CD14-positive monocyte (primary cell): ENCODE measurements around the gene TATDN3. TPM values are rescaled to one million over a fixed set of nuclear protein-coding genes. Genes with fewer than 3 reads are reported as not detected.

Source experiments
- DNase-seq, 3 donors: peaks; one replicate each; pipeline ENCODE4 v3.0.0-alpha.2; 2011 to 2022
- H2AFZ ChIP-seq: 2 replicates; pipeline ENCODE4 v1.6.0; 2012; ENCODE audit warnings: mild to moderate bottlenecking, low read depth, low read length, inconsistent platforms; ENCODE audit not compliant: insufficient read depth, poor library complexity, severe bottlenecking
- H3K27ac ChIP-seq, 2 donors: 1 replicate in 1 of 2; 2 replicates in 1 of 2; pipeline ENCODE4 v1.5.1; 2012 to 2013; ENCODE audit warnings: low read length in 2 of 2, control low read depth in 1 of 2, inconsistent platforms in 1 of 2, low read depth in 1 of 2, mild to moderate bottlenecking in 1 of 2
- H3K27me3 ChIP-seq, 2 donors: one replicate each; pipeline versions ENCODE4 v1.6.0 to v1.6.1; 2011 to 2013; ENCODE audit warnings: low read length in 2 of 2; ENCODE audit not compliant: control insufficient read depth in 2 of 2, insufficient read depth in 2 of 2
- H3K36me3 ChIP-seq, 2 donors: replicated peaks in 1 of 2; 1 replicate in 1 of 2; 2 replicates in 1 of 2; pipeline versions ENCODE4 v1.5.1 to v1.6.1; 2012 to 2013; ENCODE audit warnings: low read length in 2 of 2, control low read depth in 1 of 2, inconsistent platforms in 1 of 2, mild to moderate bottlenecking in 1 of 2; ENCODE audit not compliant: insufficient read depth in 2 of 2, control insufficient read depth in 1 of 2
- H3K4me1 ChIP-seq, 2 donors: 1 replicate in 1 of 2; 2 replicates in 1 of 2; pipeline versions ENCODE4 v1.5.1 to v1.6.1; 2012 to 2013; ENCODE audit warnings: low read length in 2 of 2, control low read depth in 1 of 2, inconsistent platforms in 1 of 2, mild to moderate bottlenecking in 1 of 2, moderate library complexity in 1 of 2; ENCODE audit not compliant: insufficient read depth in 2 of 2, control insufficient read depth in 1 of 2
- H3K4me2 ChIP-seq: replicated peaks from 2 replicates; pipeline ENCODE3; 2012; ENCODE audit warnings: low read length, moderate library complexity, mild to moderate bottlenecking; ENCODE audit not compliant: poor library complexity, severe bottlenecking; ENCODE audit errors: extremely low read depth
- H3K4me3 ChIP-seq, 3 experiments: fragments of 200-600 bp in 1 of 3; sonication (generic) in 1 of 3; replicated peaks in 1 of 3; 1 replicate in 2 of 3; 2 replicates in 1 of 3; pipeline ENCODE4 v1.5.1; 2011 to 2013; ENCODE audit warnings: low read length in 3 of 3, mild to moderate bottlenecking in 3 of 3, control low read depth in 2 of 3, low read depth in 2 of 3, inconsistent platforms in 1 of 3, moderate library complexity in 1 of 3
- H3K79me2 ChIP-seq: 2 replicates; pipeline ENCODE4 v1.6.0; 2012; ENCODE audit warnings: mild to moderate bottlenecking, control low read depth, inconsistent platforms, low read length, moderate library complexity; ENCODE audit not compliant: insufficient read depth
- H3K9ac ChIP-seq: 2 replicates; pipeline ENCODE4 v1.6.0; 2017; ENCODE audit warnings: low read length, mild to moderate bottlenecking; ENCODE audit not compliant: insufficient read depth, poor library complexity, severe bottlenecking
- H3K9me3 ChIP-seq, 2 donors: replicated peaks in 1 of 2; 1 replicate in 1 of 2; 2 replicates in 1 of 2; pipeline versions ENCODE4 v1.5.1 to v1.6.1; 2012 to 2013; ENCODE audit warnings: low read length in 2 of 2, control low read depth in 1 of 2; ENCODE audit not compliant: control insufficient read depth in 1 of 2, insufficient read depth in 1 of 2
- H4K20me1 ChIP-seq: 2 replicates; pipeline ENCODE4 v1.6.0; 2012; ENCODE audit warnings: mild to moderate bottlenecking, low read length, control low read depth, moderate library complexity; ENCODE audit not compliant: insufficient read depth
- H3K27ac Mint-ChIP-seq, 7 donors: one replicate each; pipeline ENCODE4 v1.8.0; 2020; ENCODE audit warnings: mild to moderate bottlenecking in 7 of 7, mixed read lengths in 7 of 7, moderate library complexity in 6 of 7, inconsistent platforms in 2 of 7
- H3K27me3 Mint-ChIP-seq, 3 donors: one replicate each; pipeline ENCODE4 v1.8.0; 2021 to 2022; ENCODE audit warnings: low read depth in 3 of 3, mild to moderate bottlenecking in 3 of 3, mixed read lengths in 3 of 3, moderate library complexity in 3 of 3, inconsistent platforms in 1 of 3
- H3K36me3 Mint-ChIP-seq, 2 donors: one replicate each; pipeline ENCODE4 v1.8.0; 2020; ENCODE audit warnings: mixed read lengths in 2 of 2, inconsistent platforms in 1 of 2, mild to moderate bottlenecking in 1 of 2
- H3K4me1 Mint-ChIP-seq: one replicate; pipeline ENCODE4 v1.8.0; 2020; ENCODE audit warnings: mild to moderate bottlenecking, mixed read lengths
- H3K4me3 Mint-ChIP-seq, 2 donors: one replicate each; pipeline ENCODE4 v1.8.0; 2020; ENCODE audit warnings: mild to moderate bottlenecking in 2 of 2, mixed read lengths in 2 of 2, moderate library complexity in 1 of 2
- H3K9me3 Mint-ChIP-seq, 7 donors: one replicate each; pipeline ENCODE4 v1.8.0; 2020 to 2022; ENCODE audit warnings: mixed read lengths in 7 of 7, mild to moderate bottlenecking in 6 of 7, moderate library complexity in 6 of 7, inconsistent platforms in 2 of 7
- WGBS: methylation state at CpG from one replicate; pipeline ENCODE4 v1.1.5; 2013; ENCODE audit warnings: missing lambda C conversion rate; ENCODE audit not compliant: insufficient coverage; 5-methylcytosine and 5-hydroxymethylcytosine counted together
- intact Hi-C, 2 donors: fragments of 100-400 bp; cut with micrococcal nuclease; formaldehyde crosslinking; loops; one replicate each; pipeline versions ENCODE4 v1.15.0 to v1.15.1; 2023
- polyA plus RNA-seq, 3 donors: library from polyadenylated mRNA; depleted of rRNA in 1 of 3; unstranded in 2 of 3; stranded (reverse) in 1 of 3; fragments of 300-500 nt in 2 of 3; fragments of >200 nt in 1 of 3; fragmentation: Illumina TruSeq in 2 of 3; gene quantifications; 1 replicate in 2 of 3; 2 replicates in 1 of 3; pipeline ENCODE4 v1.2.3, GENCODE V29; 2012 to 2021
- TF ChIP-seq, protein P1 (sequence below): fragments of 200-600 bp; IDR thresholded peaks from one replicate; pipeline ENCODE4 v1.8.0; 2022; ENCODE audit warnings: antibody characterized with exemption, mild to moderate bottlenecking

Gene TATDN3
- polyA plus RNA-seq, 3 donors: 12.1 to 34.3 (median 31.4) TPM

DNA sequence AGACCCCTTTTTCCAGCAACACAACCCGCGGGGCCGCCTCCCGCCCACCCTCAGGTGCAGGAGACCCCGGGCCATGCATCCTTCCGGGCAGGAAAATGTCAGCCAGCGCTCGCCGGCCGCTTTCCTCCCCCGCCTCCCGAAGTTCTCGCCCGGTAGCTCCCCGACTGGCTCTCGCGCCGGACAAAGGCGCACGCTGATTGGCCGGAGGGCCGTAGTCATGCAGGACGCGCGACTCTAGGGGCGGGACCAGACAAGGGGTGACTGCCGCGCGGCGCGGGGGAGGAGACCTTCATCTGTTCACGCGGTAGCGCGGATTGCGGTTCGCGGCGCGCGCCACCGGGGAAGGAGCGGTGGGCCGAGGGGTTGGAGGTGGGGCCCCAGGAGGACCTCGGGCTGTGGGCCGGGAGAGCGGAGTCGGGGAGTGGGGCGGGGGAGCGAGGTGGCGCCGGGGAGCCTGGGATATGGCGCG, 66.3 kb downstream of the TATDN3 start, which contains the start of gene FLVCR1:
TSS of gene FLVCR1 (plus strand) at position 284 of the 469 bp plus-strand sequence. CDS start at position 462, 178 bp downstream.
- H3K4me1 Mint-ChIP-seq: peaks cover 15% of the 10 kb centered on the region
- H3K9me3 ChIP-seq: no peaks in the 10 kb centered on the region
- intact Hi-C loops: loop anchor here (5.0 to 10.0 kb wide), 4 partner anchors 63 to 157 kb away; partner anchors contain the start of genes NSL1 (in 2 of the 2), TATDN3 (in 2 of the 2) and ANGEL2 (in 1 of the 2)
- H4K20me1 ChIP-seq: no peaks in the 10 kb centered on the region
- H3K27me3 Mint-ChIP-seq: peaks cover 0 to 2% (median 0%) of the 10 kb centered on the region in 3 donors
- H3K27ac ChIP-seq: peak within 1 kb of the TSS; percentile 75 to 93
- peak within 1 kb of the TSS; percentile 91 for H2AFZ ChIP-seq
- peak within 1 kb of the TSS; percentile 90 for H3K4me2 ChIP-seq
- TF ChIP-seq, protein P1, sequence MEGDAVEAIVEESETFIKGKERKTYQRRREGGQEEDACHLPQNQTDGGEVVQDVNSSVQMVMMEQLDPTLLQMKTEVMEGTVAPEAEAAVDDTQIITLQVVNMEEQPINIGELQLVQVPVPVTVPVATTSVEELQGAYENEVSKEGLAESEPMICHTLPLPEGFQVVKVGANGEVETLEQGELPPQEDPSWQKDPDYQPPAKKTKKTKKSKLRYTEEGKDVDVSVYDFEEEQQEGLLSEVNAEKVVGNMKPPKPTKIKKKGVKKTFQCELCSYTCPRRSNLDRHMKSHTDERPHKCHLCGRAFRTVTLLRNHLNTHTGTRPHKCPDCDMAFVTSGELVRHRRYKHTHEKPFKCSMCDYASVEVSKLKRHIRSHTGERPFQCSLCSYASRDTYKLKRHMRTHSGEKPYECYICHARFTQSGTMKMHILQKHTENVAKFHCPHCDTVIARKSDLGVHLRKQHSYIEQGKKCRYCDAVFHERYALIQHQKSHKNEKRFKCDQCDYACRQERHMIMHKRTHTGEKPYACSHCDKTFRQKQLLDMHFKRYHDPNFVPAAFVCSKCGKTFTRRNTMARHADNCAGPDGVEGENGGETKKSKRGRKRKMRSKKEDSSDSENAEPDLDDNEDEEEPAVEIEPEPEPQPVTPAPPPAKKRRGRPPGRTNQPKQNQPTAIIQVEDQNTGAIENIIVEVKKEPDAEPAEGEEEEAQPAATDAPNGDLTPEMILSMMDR: no peak
- peak within 1 kb of the TSS; percentile 58 to 86 (median 85) for H3K4me3 ChIP-seq
- peak within 1 kb of the TSS; percentile 96 to 98 for H3K4me3 Mint-ChIP-seq
- peak within 1 kb of the TSS; percentile 87 for H3K9ac ChIP-seq
- under 1% methylated on average over 54 of the region's 54 CpGs for WGBS
- peak within 1 kb of the TSS; percentile 96 to 99 (median 98) for H3K27ac Mint-ChIP-seq
- peaks cover 0 to under 1% (median 0%) of the 10 kb centered on the region in 7 donors for H3K9me3 Mint-ChIP-seq
- H3K36me3 ChIP-seq: no peaks in the 10 kb centered on the region
- no peaks in the 10 kb centered on the region for H3K27me3 ChIP-seq
- peak; percentile 91 to 93 (median 91) for DNase-seq
- peaks cover 46 to 51% of the 10 kb centered on the region in 2 donors for H3K4me1 ChIP-seq
- peaks cover 4% of the 10 kb centered on the region in 2 donors for H3K36me3 Mint-ChIP-seq
- peaks cover 39% of the 10 kb centered on the region for H3K79me2 ChIP-seq

DNA sequence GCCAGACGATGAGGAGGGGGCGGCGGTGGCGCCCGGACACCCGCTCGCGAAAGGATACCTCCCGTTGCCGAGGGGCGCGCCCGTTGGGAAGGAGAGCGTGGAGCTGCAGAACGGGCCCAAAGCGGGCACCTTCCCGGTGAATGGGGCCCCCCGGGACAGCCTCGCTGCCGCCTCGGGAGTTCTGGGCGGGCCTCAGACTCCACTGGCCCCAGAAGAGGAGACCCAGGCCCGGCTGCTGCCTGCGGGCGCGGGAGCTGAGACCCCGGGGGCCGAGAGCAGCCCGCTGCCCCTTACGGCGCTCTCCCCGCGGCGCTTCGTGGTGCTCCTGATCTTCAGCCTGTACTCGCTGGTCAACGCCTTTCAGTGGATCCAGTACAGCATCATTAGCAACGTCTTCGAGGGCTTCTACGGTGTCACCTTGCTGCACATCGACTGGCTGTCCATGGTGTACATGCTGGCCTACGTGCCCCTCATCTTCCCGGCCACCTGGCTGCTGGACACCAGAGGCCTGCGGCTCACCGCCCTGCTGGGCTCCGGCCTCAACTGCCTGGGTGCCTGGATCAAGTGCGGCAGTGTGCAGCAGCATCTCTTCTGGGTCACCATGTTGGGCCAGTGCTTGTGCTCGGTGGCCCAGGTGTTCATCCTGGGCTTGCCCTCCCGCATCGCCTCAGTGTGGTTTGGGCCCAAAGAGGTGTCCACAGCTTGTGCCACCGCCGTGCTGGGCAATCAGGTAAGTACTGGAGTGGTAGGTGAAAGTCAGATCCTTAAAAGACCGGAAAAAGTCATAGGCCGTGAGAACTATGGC, 67.0 kb downstream of the TATDN3 start:
- WGBS: 6% methylated on average over 54 of the region's 54 CpGs
- Histone ChIP-seq H2AFZ (peak overlapping the region; percentile 91), H3K79me2 (peaks cover 45% of the 10 kb centered on the region), H3K36me3 (peaks cover 0 to under 1% of the 10 kb centered on the region in 2 donors), H3K9ac (peak overlapping the region; percentile 87), H4K20me1 (no peaks in the 10 kb centered on the region), H3K4me2 (peak overlapping the region; percentile 90), H3K27ac (peak overlapping the region; percentile 75 to 93), H3K9me3 (no peaks in the 10 kb centered on the region), H3K4me1 (peaks cover 48 to 51% of the 10 kb centered on the region in 2 donors), H3K27me3 (no peaks in the 10 kb centered on the region), H3K4me3 (peak overlapping the region; percentile 58 to 86 (median 85))
- Mint-ChIP-seq H3K9me3 (no peaks in the 10 kb centered on the region), H3K27me3 (peaks cover 0 to 2% (median 0%) of the 10 kb centered on the region in 3 donors), H3K36me3 (peaks cover 1 to 3% of the 10 kb centered on the region in 2 donors), H3K4me3 (peak overlapping the region; percentile 96 to 98), H3K27ac (peak overlapping the region; percentile 96 to 99 (median 98)), H3K4me1 (peaks cover 18% of the 10 kb centered on the region)
- DNase-seq: peak in 2 of 3 donors; percentile 8 to 10
- TF ChIP-seq, protein P1: no peak
- intact Hi-C loops: loop anchor here (5.0 to 10.0 kb wide), 4 partner anchors 64 to 156 kb away; partner anchors contain the start of genes NSL1 (in 2 of the 2), TATDN3 (in 2 of the 2) and ANGEL2 (in 1 of the 2)
